ENCODE measurements around the gene HAND1. TPM values are rescaled to one million over a fixed set of nuclear protein-coding genes. Genes with fewer than 3 reads are reported as not detected.

Gene HAND1
- total and polyA plus RNA-seq, 9 of the 15 experiments (the other 6 are each of a cell fraction or from before 2014, with no cell fraction given), result not detected

DNA sequence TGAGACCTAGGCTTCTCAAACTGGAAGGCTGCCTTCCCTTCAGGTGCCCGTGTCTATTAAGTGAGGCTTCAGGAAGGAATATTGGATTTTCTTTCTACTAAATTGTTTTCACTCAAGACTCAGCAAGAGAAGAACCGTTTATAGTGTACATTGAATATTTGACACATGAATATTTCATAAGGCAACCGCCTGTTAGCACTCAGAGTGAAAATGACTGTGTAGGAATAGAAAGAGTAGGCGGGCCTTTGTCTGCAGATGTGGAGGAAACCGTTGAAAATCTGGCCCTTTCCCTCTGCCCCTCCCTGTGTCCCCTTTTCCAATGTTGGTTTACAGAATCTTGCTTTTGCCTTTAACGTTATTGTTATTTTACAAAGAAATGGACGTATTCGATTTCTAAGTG lies 26.1 kb downstream of the HAND1 start:
- TF ChIP-seq NBN (IDR thresholded peaks at IDR 0.05; ENCODE audit: low read depth), result no peak
- TF ChIP-seq POLR3G (IDR thresholded peaks at IDR 0.05; ENCODE audit: extremely low read depth, insufficient read length, insufficient replicate concordance), result no peak
- TF ChIP-seq MCM2 (IDR thresholded peaks at IDR 0.05; ENCODE audit: low read depth), result no peak
- TF ChIP-seq ZNF217 (CRISPR knock-in tag; IDR thresholded peaks at IDR 0.05), result no peak
- TF ChIP-seq, protein P1, sequence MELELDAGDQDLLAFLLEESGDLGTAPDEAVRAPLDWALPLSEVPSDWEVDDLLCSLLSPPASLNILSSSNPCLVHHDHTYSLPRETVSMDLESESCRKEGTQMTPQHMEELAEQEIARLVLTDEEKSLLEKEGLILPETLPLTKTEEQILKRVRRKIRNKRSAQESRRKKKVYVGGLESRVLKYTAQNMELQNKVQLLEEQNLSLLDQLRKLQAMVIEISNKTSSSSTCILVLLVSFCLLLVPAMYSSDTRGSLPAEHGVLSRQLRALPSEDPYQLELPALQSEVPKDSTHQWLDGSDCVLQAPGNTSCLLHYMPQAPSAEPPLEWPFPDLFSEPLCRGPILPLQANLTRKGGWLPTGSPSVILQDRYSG (tag; conservative IDR thresholded peaks at IDR 0.05; ENCODE audit: low read depth), result no peak
- ATAC-seq, result no peak
- 79% methylated on average over 8 of the region's 8 CpGs for WGBS (ENCODE audit: insufficient coverage, low coverage, missing lambda C conversion rate)
- Histone ChIP-seq H3K36me3 (ENCODE audit: control insufficient read depth, insufficient read depth, low read length) (peaks cover 59% of the 10 kb centered on the region), H3K4me3 (no peak overlapping the region), H3K9me1 (ENCODE audit: control insufficient read depth, insufficient read depth, low read length) (no peaks in the 10 kb centered on the region), H2AFZ (ENCODE audit: low read depth, low read length) (no peak overlapping the region), H3K9me3 (replicated peaks; ENCODE audit: control insufficient read depth, insufficient read depth, low read depth, low read length) (no peaks in the 10 kb centered on the region), H3K27me3 (ENCODE audit: control insufficient read depth in 2 of 2, insufficient read depth in 2 of 2, low read length in 2 of 2) (no peaks in the 10 kb centered on the region), H3K9ac (ENCODE audit: insufficient read depth in 1 of 2, low read depth in 2 of 2, low read length in 2 of 2) (no peak overlapping the region), H3K4me1 (replicated peaks in 1 of 2; ENCODE audit: control insufficient read depth in 2 of 2, insufficient read depth in 2 of 2, low read length in 2 of 2) (peaks cover under 1 to 7% of the 10 kb centered on the region in 2 experiments; a peak in 4 of 5 replicates), H3K4me2 (ENCODE audit: insufficient read depth, low read length) (no peak overlapping the region), H4K20me1 (replicated peaks; ENCODE audit: control insufficient read depth, insufficient read depth, low read length) (peaks cover 9% of the 10 kb centered on the region), H3K27ac (ENCODE audit: extremely low read depth, low read depth, low read length) (no peak overlapping the region), H3K79me2 (ENCODE audit: control insufficient read depth, insufficient read depth, low read length) (peaks cover 17% of the 10 kb centered on the region)
- in situ Hi-C loops (cut with MboI) (no loop called here), intact Hi-C loops (cut with micrococcal nuclease) (no loop called here)
- FAIRE-seq, result no peak
- CTCF ChIA-PET (ENCODE audit: low intra/inter-chr PET ratio), result no interaction called here
- DNase-seq (ENCODE audit: extremely low read depth in 1 of 4, low spot score in 3 of 4), result no peak
- POLR2A ChIA-PET, result interaction anchor here (3.2 kb wide), 1 partner anchor 8 kb away, joined by 10 read pairs; no protein-coding TSS in a partner anchor
- no TSS peak for BruUV-seq (replicated peaks)

DNA sequence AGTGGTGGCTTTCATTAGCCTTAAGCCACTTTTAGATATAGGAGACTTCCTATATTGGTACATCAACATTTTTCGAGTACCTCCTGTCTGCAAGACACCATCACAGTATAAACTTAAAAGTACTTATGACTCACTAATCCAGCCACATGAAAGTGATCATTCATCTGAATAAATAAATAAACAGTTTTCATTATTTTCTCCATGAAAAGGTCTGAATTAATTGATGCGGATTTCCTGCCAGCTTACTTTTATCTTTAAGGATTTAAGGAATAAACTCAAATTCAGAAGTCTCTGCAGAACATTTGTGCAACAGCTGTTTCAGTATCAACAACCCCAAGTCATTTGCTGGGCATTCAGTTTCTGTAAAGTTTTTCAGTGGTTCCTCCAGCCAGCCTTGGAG lies 28.2 kb downstream of the HAND1 start:
- no peak overlapping the region for H3K9ac ChIP-seq (ENCODE audit: insufficient read depth in 1 of 2, low read depth in 2 of 2, low read length in 2 of 2)
- no peak overlapping the region for H3K4me2 ChIP-seq (ENCODE audit: insufficient read depth, low read length)
- intact Hi-C loops (cut with micrococcal nuclease), result loop anchor here (5.0 kb wide), 1 partner anchor 252 kb away; no protein-coding TSS in a partner anchor
- ChIA-PET CTCF (ENCODE audit: low intra/inter-chr PET ratio) (no interaction called here), POLR2A (interaction anchor here (0.5 to 3.2 kb wide), 2 partner anchors 10 to 302 kb away, joined by 3 to 10 read pairs; no protein-coding TSS in a partner anchor)
- H3K27ac ChIP-seq (ENCODE audit: extremely low read depth, low read depth, low read length), result no peak overlapping the region
- H3K4me1 ChIP-seq (replicated peaks in 1 of 2; ENCODE audit: control insufficient read depth in 2 of 2, insufficient read depth in 2 of 2, low read length in 2 of 2), result peaks cover 8 to 17% of the 10 kb centered on the region in 2 experiments; a peak in 4 of 5 replicates
- peaks cover 34% of the 10 kb centered on the region for H3K79me2 ChIP-seq (ENCODE audit: control insufficient read depth, insufficient read depth, low read length)
- peaks cover 39% of the 10 kb centered on the region for H3K36me3 ChIP-seq (ENCODE audit: control insufficient read depth, insufficient read depth, low read length)
- H4K20me1 ChIP-seq (replicated peaks; ENCODE audit: control insufficient read depth, insufficient read depth, low read length), result peaks cover 13% of the 10 kb centered on the region
- H3K4me3 ChIP-seq, result no peak overlapping the region
- BruUV-seq (replicated peaks), result no TSS peak
- in situ Hi-C loops (cut with MboI), result no loop called here
- H2AFZ ChIP-seq (ENCODE audit: low read depth, low read length), result no peak overlapping the region
- no peaks in the 10 kb centered on the region for H3K9me1 ChIP-seq (ENCODE audit: control insufficient read depth, insufficient read depth, low read length)
- FAIRE-seq, result no peak
- no peaks in the 10 kb centered on the region for H3K27me3 ChIP-seq (ENCODE audit: control insufficient read depth in 2 of 2, insufficient read depth in 2 of 2, low read length in 2 of 2)
- DNase-seq (ENCODE audit: extremely low read depth in 1 of 4, low spot score in 3 of 4), result no peak
- no peak for ATAC-seq
- no peaks in the 10 kb centered on the region for H3K9me3 ChIP-seq (replicated peaks; ENCODE audit: control insufficient read depth, insufficient read depth, low read depth, low read length)
- WGBS (ENCODE audit: insufficient coverage, low coverage, missing lambda C conversion rate), result 89% methylated on average over 2 of the region's 2 CpGs
- no peak for TF ChIP-seq DACH1 (IDR thresholded peaks at IDR 0.05; ENCODE audit: partially characterized antibody)
- TF ChIP-seq ZNF586 (CRISPR knock-in tag; conservative IDR thresholded peaks at IDR 0.05), result no peak
- TF ChIP-seq HDAC2 (IDR thresholded peaks at IDR 0.05), result no peak
- TF ChIP-seq TCFL5 (CRISPR knock-in tag; conservative IDR thresholded peaks at IDR 0.05), result no peak
- TF ChIP-seq, protein P2, sequence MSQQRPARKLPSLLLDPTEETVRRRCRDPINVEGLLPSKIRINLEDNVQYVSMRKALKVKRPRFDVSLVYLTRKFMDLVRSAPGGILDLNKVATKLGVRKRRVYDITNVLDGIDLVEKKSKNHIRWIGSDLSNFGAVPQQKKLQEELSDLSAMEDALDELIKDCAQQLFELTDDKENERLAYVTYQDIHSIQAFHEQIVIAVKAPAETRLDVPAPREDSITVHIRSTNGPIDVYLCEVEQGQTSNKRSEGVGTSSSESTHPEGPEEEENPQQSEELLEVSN (IDR thresholded peaks at IDR 0.05; ENCODE audit: borderline replicate concordance in 1 of 2, extremely low read depth in 1 of 2, insufficient read depth in 1 of 2, insufficient read length in 1 of 2, low read depth in 1 of 2, low read length in 1 of 2, poor library complexity in 1 of 2, severe bottlenecking in 1 of 2), result no peak
- TF ChIP-seq MTA2 (IDR thresholded peaks at IDR 0.05; ENCODE audit: low read depth), result no peak
- TF ChIP-seq, protein P3, sequence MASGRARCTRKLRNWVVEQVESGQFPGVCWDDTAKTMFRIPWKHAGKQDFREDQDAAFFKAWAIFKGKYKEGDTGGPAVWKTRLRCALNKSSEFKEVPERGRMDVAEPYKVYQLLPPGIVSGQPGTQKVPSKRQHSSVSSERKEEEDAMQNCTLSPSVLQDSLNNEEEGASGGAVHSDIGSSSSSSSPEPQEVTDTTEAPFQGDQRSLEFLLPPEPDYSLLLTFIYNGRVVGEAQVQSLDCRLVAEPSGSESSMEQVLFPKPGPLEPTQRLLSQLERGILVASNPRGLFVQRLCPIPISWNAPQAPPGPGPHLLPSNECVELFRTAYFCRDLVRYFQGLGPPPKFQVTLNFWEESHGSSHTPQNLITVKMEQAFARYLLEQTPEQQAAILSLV (tag; IDR thresholded peaks at IDR 0.05), result no peak
- no peak for TF ChIP-seq TGIF2 (CRISPR knock-in tag; IDR thresholded peaks at IDR 0.05)
